OCI-M2 (cell line): ENCODE results near the gene LEFTY2.
"Not testable (repeated sequence)": the region's sequence is repeated elsewhere in the genome, so short reads cannot be mapped to it uniquely, and the experiment has no call there.

Source experiments
- DNase-seq: peaks from one replicate; lab custom pipeline; 2025; ENCODE audit not compliant: unreplicated experiment; lab: John Stamatoyannopoulos, UW

Gene LEFTY2

GRCh38 chr1:225906467-225906866 lies 34.6 kb downstream of the LEFTY2 start:
- no peak for DNase-seq

GRCh38 chr1:225903623-225904022 lies 37.4 kb downstream of the LEFTY2 start:
- DNase-seq = no peak

GRCh38 chr1:225899044-225899925 lies 41.7 kb downstream of the LEFTY2 start:
- DNase-seq = no peak

GRCh38 chr1:225897595-225898514 lies 43.2 kb downstream of the LEFTY2 start:
- no peak for DNase-seq

GRCh38 chr1:225896937-225897549 lies 44.0 kb downstream of the LEFTY2 start:
- no peak for DNase-seq

- DNase-seq = no peak
Measured at GRCh38 chr1:225896494-225896893, 44.5 kb downstream of the LEFTY2 start.

GRCh38 chr1:225892307-225892706 lies 48.7 kb downstream of the LEFTY2 start:
- DNase-seq = no peak

GRCh38 chr1:225891229-225891972 lies 49.6 kb downstream of the LEFTY2 start:
- no peak for DNase-seq

- DNase-seq = no peak
Measured at GRCh38 chr1:225890346-225891228, 50.4 kb downstream of the LEFTY2 start.

- no peak for DNase-seq
Measured at GRCh38 chr1:225889743-225890142, 51.3 kb downstream of the LEFTY2 start.

GRCh38 chr1:225888898-225889601 lies 52.0 kb downstream of the LEFTY2 start, which contains the start of gene LEFTY1:
Gene LEFTY1, minus strand, starts transcription at chr1:225889146. Its CDS starts 80 bp downstream, at chr1:225889066.
- DNase-seq = no peak

GRCh38 chr1:225888289-225888897 lies 52.6 kb downstream of the LEFTY2 start:
- no peak for DNase-seq

GRCh38 chr1:225887554-225888288 lies 53.3 kb downstream of the LEFTY2 start:
- not testable (repeated sequence) for DNase-seq

- no peak for DNase-seq
Measured at GRCh38 chr1:225887030-225887314, 54.0 kb downstream of the LEFTY2 start.
